Activated naive CD8-positive, alpha-beta T cell treated with anti-CD3 and anti-CD28 coated beads for 36 hours (primary cell): Measurements from ENCODE around the gene PLCB4. TPM values are rescaled to one million over a fixed set of nuclear protein-coding genes. Genes with fewer than 3 reads are reported as not detected.

Experiments used
- DNase-seq: peaks from one replicate; pipeline ENCODE4 v3.0.0; 2021
- H3K27ac Mint-ChIP-seq: one replicate; pipeline ENCODE4 v1.8.0; 2022; ENCODE audit warnings: mild to moderate bottlenecking, moderate library complexity, mixed read lengths
- H3K27me3 Mint-ChIP-seq: one replicate; pipeline ENCODE4 v1.8.0; 2022; ENCODE audit warnings: mild to moderate bottlenecking, mixed read lengths
- H3K36me3 Mint-ChIP-seq: one replicate; pipeline ENCODE4 v1.8.0; 2021; ENCODE audit warnings: mild to moderate bottlenecking, mixed read lengths
- H3K4me1 Mint-ChIP-seq: one replicate; pipeline ENCODE4 v1.8.0; 2021; ENCODE audit warnings: mixed read lengths
- H3K4me3 Mint-ChIP-seq: one replicate; pipeline ENCODE4 v1.8.0; 2022; ENCODE audit warnings: mild to moderate bottlenecking, moderate library complexity, mixed read lengths
- H3K9me3 Mint-ChIP-seq: one replicate; pipeline ENCODE4 v1.8.0; 2022; ENCODE audit warnings: mixed read lengths
- total RNA-seq, 2 experiments: library from RNA; stranded (reverse); gene quantifications; one replicate each; pipeline ENCODE4 v1.2.3, GENCODE V29; 2021

The PLCB4 gene
- total RNA-seq, 2 experiments from 2014 or later: not detected

GRCh38 chr20:9475456-9475855 is 406.6 kb downstream of the PLCB4 start:
- no peak for DNase-seq
- Mint-ChIP-seq H3K27me3 (no peaks in the 10 kb centered on the region), H3K36me3 (no peaks in the 10 kb centered on the region), H3K27ac (no peak overlapping the region), H3K4me3 (no peak overlapping the region), H3K4me1 (no peaks in the 10 kb centered on the region), H3K9me3 (no peaks in the 10 kb centered on the region)

GRCh38 chr20:9476174-9476573 is 407.3 kb downstream of the PLCB4 start:
- no peaks in the 10 kb centered on the region for H3K4me1 Mint-ChIP-seq
- H3K4me3 Mint-ChIP-seq: no peak overlapping the region
- no peaks in the 10 kb centered on the region for H3K27me3 Mint-ChIP-seq
- no peaks in the 10 kb centered on the region for H3K9me3 Mint-ChIP-seq
- no peak overlapping the region for H3K27ac Mint-ChIP-seq
- H3K36me3 Mint-ChIP-seq: no peaks in the 10 kb centered on the region
- DNase-seq: no peak

- Mint-ChIP-seq H3K4me1 (no peaks in the 10 kb centered on the region), H3K9me3 (no peaks in the 10 kb centered on the region), H3K36me3 (no peaks in the 10 kb centered on the region), H3K27ac (no peak overlapping the region), H3K27me3 (no peaks in the 10 kb centered on the region), H3K4me3 (no peak overlapping the region)
- DNase-seq: no peak
These were observed 407.8 kb downstream of the PLCB4 start for GRCh38 chr20:9476637-9477036.

GRCh38 chr20:9478771-9479170 is 409.9 kb downstream of the PLCB4 start:
- Mint-ChIP-seq H3K36me3 (no peaks in the 10 kb centered on the region), H3K4me1 (no peaks in the 10 kb centered on the region), H3K27me3 (no peaks in the 10 kb centered on the region), H3K4me3 (no peak overlapping the region), H3K27ac (no peak overlapping the region), H3K9me3 (no peaks in the 10 kb centered on the region)
- no peak for DNase-seq

GRCh38 chr20:9480066-9480465 is 411.2 kb downstream of the PLCB4 start:
- Mint-ChIP-seq H3K27me3 (no peaks in the 10 kb centered on the region), H3K27ac (no peak overlapping the region), H3K9me3 (no peaks in the 10 kb centered on the region), H3K4me3 (no peak overlapping the region), H3K36me3 (no peaks in the 10 kb centered on the region), H3K4me1 (no peaks in the 10 kb centered on the region)
- DNase-seq: no peak

GRCh38 chr20:9482180-9482579 is 413.3 kb downstream of the PLCB4 start:
- Mint-ChIP-seq H3K27ac (no peak overlapping the region), H3K9me3 (no peaks in the 10 kb centered on the region), H3K4me3 (no peak overlapping the region), H3K36me3 (no peaks in the 10 kb centered on the region), H3K27me3 (no peaks in the 10 kb centered on the region), H3K4me1 (no peaks in the 10 kb centered on the region)
- no peak for DNase-seq

- Mint-ChIP-seq H3K4me1 (no peaks in the 10 kb centered on the region), H3K36me3 (no peaks in the 10 kb centered on the region), H3K27ac (no peak overlapping the region), H3K27me3 (no peaks in the 10 kb centered on the region), H3K9me3 (no peaks in the 10 kb centered on the region), H3K4me3 (no peak overlapping the region)
- no peak for DNase-seq
These were observed 414.2 kb downstream of the PLCB4 start for GRCh38 chr20:9483131-9483530.

GRCh38 chr20:9485614-9486340 is 416.9 kb downstream of the PLCB4 start:
- H3K4me3 Mint-ChIP-seq: no peak overlapping the region
- no peak for DNase-seq
- no peaks in the 10 kb centered on the region for H3K36me3 Mint-ChIP-seq
- H3K9me3 Mint-ChIP-seq: no peaks in the 10 kb centered on the region
- H3K4me1 Mint-ChIP-seq: no peaks in the 10 kb centered on the region
- no peak overlapping the region for H3K27ac Mint-ChIP-seq
- no peaks in the 10 kb centered on the region for H3K27me3 Mint-ChIP-seq

- Mint-ChIP-seq H3K27ac (no peak overlapping the region), H3K4me1 (no peaks in the 10 kb centered on the region), H3K27me3 (peaks cover 4% of the 10 kb centered on the region), H3K36me3 (no peaks in the 10 kb centered on the region), H3K4me3 (no peak overlapping the region), H3K9me3 (no peaks in the 10 kb centered on the region)
- no peak for DNase-seq
These were observed 418.3 kb downstream of the PLCB4 start for GRCh38 chr20:9487231-9487630.

GRCh38 chr20:9488063-9488462 is 419.2 kb downstream of the PLCB4 start:
- H3K36me3 Mint-ChIP-seq: no peaks in the 10 kb centered on the region
- no peak overlapping the region for H3K4me3 Mint-ChIP-seq
- DNase-seq: no peak
- H3K9me3 Mint-ChIP-seq: no peaks in the 10 kb centered on the region
- peaks cover 4% of the 10 kb centered on the region for H3K27me3 Mint-ChIP-seq
- no peak overlapping the region for H3K27ac Mint-ChIP-seq
- H3K4me1 Mint-ChIP-seq: no peaks in the 10 kb centered on the region

GRCh38 chr20:9490161-9490560 is 421.3 kb downstream of the PLCB4 start:
- Mint-ChIP-seq H3K36me3 (no peaks in the 10 kb centered on the region), H3K27ac (no peak overlapping the region), H3K4me3 (no peak overlapping the region), H3K9me3 (no peaks in the 10 kb centered on the region), H3K27me3 (peaks cover 4% of the 10 kb centered on the region), H3K4me1 (no peaks in the 10 kb centered on the region)
- DNase-seq: no peak

GRCh38 chr20:9490631-9491030 is 421.7 kb downstream of the PLCB4 start:
- H3K9me3 Mint-ChIP-seq: no peaks in the 10 kb centered on the region
- H3K36me3 Mint-ChIP-seq: no peaks in the 10 kb centered on the region
- no peak overlapping the region for H3K27ac Mint-ChIP-seq
- DNase-seq: no peak
- H3K27me3 Mint-ChIP-seq: peaks cover 4% of the 10 kb centered on the region
- H3K4me3 Mint-ChIP-seq: no peak overlapping the region
- no peaks in the 10 kb centered on the region for H3K4me1 Mint-ChIP-seq

- no peaks in the 10 kb centered on the region for H3K4me1 Mint-ChIP-seq
- H3K27ac Mint-ChIP-seq: no peak overlapping the region
- no peak for DNase-seq
- H3K36me3 Mint-ChIP-seq: no peaks in the 10 kb centered on the region
- no peak overlapping the region for H3K4me3 Mint-ChIP-seq
- H3K9me3 Mint-ChIP-seq: no peaks in the 10 kb centered on the region
- H3K27me3 Mint-ChIP-seq: peaks cover 4% of the 10 kb centered on the region
These were observed 422.4 kb downstream of the PLCB4 start for GRCh38 chr20:9491324-9491723.

GRCh38 chr20:9492067-9492466 is 423.2 kb downstream of the PLCB4 start:
- no peak for DNase-seq
- Mint-ChIP-seq H3K36me3 (no peaks in the 10 kb centered on the region), H3K9me3 (no peaks in the 10 kb centered on the region), H3K4me3 (no peak overlapping the region), H3K27ac (no peak overlapping the region), H3K27me3 (peaks cover 4% of the 10 kb centered on the region), H3K4me1 (no peaks in the 10 kb centered on the region)

- H3K27ac Mint-ChIP-seq: no peak overlapping the region
- H3K4me1 Mint-ChIP-seq: no peaks in the 10 kb centered on the region
- H3K36me3 Mint-ChIP-seq: no peaks in the 10 kb centered on the region
- no peaks in the 10 kb centered on the region for H3K9me3 Mint-ChIP-seq
- no peak overlapping the region for H3K4me3 Mint-ChIP-seq
- no peak for DNase-seq
- peaks cover 4% of the 10 kb centered on the region for H3K27me3 Mint-ChIP-seq
These were observed 424.9 kb downstream of the PLCB4 start for GRCh38 chr20:9493803-9494202.

- H3K36me3 Mint-ChIP-seq: no peaks in the 10 kb centered on the region
- H3K27me3 Mint-ChIP-seq: peaks cover 4% of the 10 kb centered on the region
- H3K4me1 Mint-ChIP-seq: no peaks in the 10 kb centered on the region
- H3K4me3 Mint-ChIP-seq: no peak overlapping the region
- H3K9me3 Mint-ChIP-seq: no peaks in the 10 kb centered on the region
- no peak overlapping the region for H3K27ac Mint-ChIP-seq
- no peak for DNase-seq
These were observed 426.8 kb downstream of the PLCB4 start for GRCh38 chr20:9495701-9496100.
